GM23338 (cell line): ENCODE data around the gene NPAS3. TPM values are rescaled to one million over a fixed set of nuclear protein-coding genes. Genes with fewer than 3 reads are reported as not detected.

Experiments used
- ATAC-seq: fragments of 200-7000 bp; cut with Tn5 transposase; 3 replicates; pipeline ENCODE4 v1.9.1; 2020
- DNase-seq: peaks from one replicate; pipeline ENCODE4 v3.0.0-alpha.2; 2015; ENCODE audit warnings: low spot score
- H2AFZ ChIP-seq: fragments of 200-600 bp; sonication (generic); 2 replicates; pipeline ENCODE4 v1.8.0; 2016; ENCODE audit warnings: antibody characterized with exemption, mild to moderate bottlenecking, moderate library complexity
- H3F3A ChIP-seq: fragments of 200-600 bp; sonication (generic); replicated peaks from 2 replicates; pipeline ENCODE4 v1.8.0; 2017; ENCODE audit warnings: antibody characterized with exemption, mixed run types, low read depth
- H3K27ac ChIP-seq: fragments of 200-600 bp; sonication (generic); 2 replicates; pipeline ENCODE4 v1.6.1; 2016; ENCODE audit warnings: low read depth
- H3K27me3 ChIP-seq: fragments of 200-600 bp; sonication (generic); 2 replicates; pipeline ENCODE4 v1.8.0; 2016; ENCODE audit warnings: mild to moderate bottlenecking, mixed run types, moderate library complexity; ENCODE audit not compliant: insufficient read depth
- H3K36me3 ChIP-seq: fragments of 200-600 bp; sonication (generic); 2 replicates; pipeline ENCODE4 v1.8.0; 2016; ENCODE audit warnings: mild to moderate bottlenecking; ENCODE audit not compliant: insufficient read depth
- H3K4me1 ChIP-seq: fragments of 200-600 bp; sonication (generic); 2 replicates; pipeline ENCODE4 v1.8.0; 2016; ENCODE audit warnings: mild to moderate bottlenecking, moderate library complexity; ENCODE audit not compliant: insufficient read depth
- H3K4me2 ChIP-seq: fragments of 200-600 bp; sonication (generic); 2 replicates; pipeline ENCODE4 v1.7.1; 2017; ENCODE audit warnings: mixed run types
- H3K4me3 ChIP-seq: fragments of 200-600 bp; sonication (generic); 2 replicates; pipeline ENCODE4 v1.6.1; 2016; ENCODE audit warnings: mixed run types
- H3K79me2 ChIP-seq: fragments of 200-600 bp; sonication (generic); replicated peaks from 2 replicates; pipeline ENCODE4 v1.8.0; 2017; ENCODE audit warnings: mild to moderate bottlenecking; ENCODE audit not compliant: insufficient read depth
- H3K9me2 ChIP-seq: fragments of 200-600 bp; sonication (generic); 2 replicates; pipeline ENCODE4 v1.8.0; 2017; ENCODE audit not compliant: insufficient read depth
- H4K20me1 ChIP-seq: fragments of 200-600 bp; sonication (generic); replicated peaks from 2 replicates; pipeline ENCODE4 v1.8.0; 2017; ENCODE audit warnings: mild to moderate bottlenecking; ENCODE audit not compliant: insufficient read depth
- H3K27ac Mint-ChIP-seq: 2 replicates; pipeline ENCODE4 v1.8.0; 2020; ENCODE audit warnings: inconsistent platforms, mild to moderate bottlenecking, moderate library complexity, mixed read lengths
- H3K27me3 Mint-ChIP-seq: 3 replicates; pipeline ENCODE4 v1.8.0; 2022; ENCODE audit warnings: low read depth, mild to moderate bottlenecking, moderate library complexity, mixed read lengths, inconsistent platforms; ENCODE audit not compliant: insufficient read depth, poor library complexity
- H3K36me3 Mint-ChIP-seq: 3 replicates; pipeline ENCODE4 v1.8.0; 2021; ENCODE audit warnings: low read depth, mild to moderate bottlenecking, inconsistent platforms, moderate library complexity, mixed read lengths
- H3K4me1 Mint-ChIP-seq: 3 replicates; pipeline ENCODE4 v1.8.0; 2020; ENCODE audit warnings: mild to moderate bottlenecking, inconsistent platforms, mixed read lengths
- H3K4me3 Mint-ChIP-seq: 3 replicates; pipeline ENCODE4 v1.8.0; 2021; ENCODE audit warnings: moderate library complexity, mild to moderate bottlenecking, inconsistent platforms, mixed read lengths
- H3K9me3 Mint-ChIP-seq: 3 replicates; pipeline ENCODE4 v1.8.0; 2020; ENCODE audit warnings: moderate library complexity, mild to moderate bottlenecking, inconsistent platforms, mixed read lengths
- CREB1 ChIP-seq: fragments of 250-450 bp; sonication (Bioruptor Pico); IDR thresholded peaks from 2 replicates; pipeline ENCODE4 v1.5.0; 2020; ENCODE audit warnings: low read depth, mild to moderate bottlenecking, moderate library complexity
- CTCF ChIP-seq, 2 experiments: fragments of 200-600 bp in 1 of 2; sonication (generic) in 1 of 2; conservative IDR thresholded peaks; 2 replicates each; pipeline versions ENCODE4 v1.5.1 to v1.6.1; 2016 to 2017; ENCODE audit warnings: antibody characterized with exemption in 2 of 2, low read depth in 2 of 2, mild to moderate bottlenecking in 2 of 2, moderate library complexity in 1 of 2
- ETS1 ChIP-seq: IDR thresholded peaks from 2 replicates; pipeline ENCODE4 v1.6.1; 2016; ENCODE audit warnings: antibody characterized with exemption
- EZH2 ChIP-seq: fragments of 200-600 bp; sonication (generic); IDR thresholded peaks from one replicate; pipeline ENCODE4 v1.8.0; 2017; ENCODE audit warnings: antibody characterized with exemption, mild to moderate bottlenecking, low read depth; ENCODE audit not compliant: unreplicated experiment
- EZH2phosphoT487 ChIP-seq: fragments of 200-600 bp; sonication (generic); IDR thresholded peaks from one replicate; pipeline ENCODE4 v1.8.1; 2018; ENCODE audit warnings: antibody characterized with exemption; ENCODE audit not compliant: unreplicated experiment
- JUNB ChIP-seq: IDR thresholded peaks from one replicate; pipeline ENCODE4 v1.6.1; 2016; ENCODE audit warnings: antibody characterized with exemption; ENCODE audit not compliant: unreplicated experiment
- NANOG ChIP-seq: IDR thresholded peaks from 2 replicates; pipeline ENCODE4 v1.6.1; 2016; ENCODE audit warnings: antibody characterized with exemption, borderline replicate concordance
- POLR2AphosphoS5 ChIP-seq: IDR thresholded peaks from 2 replicates; pipeline ENCODE4 v1.6.1; 2016; ENCODE audit warnings: antibody characterized with exemption, low read depth
- STAT1 ChIP-seq: IDR thresholded peaks from one replicate; pipeline ENCODE4 v1.6.1; 2016; ENCODE audit warnings: antibody characterized with exemption; ENCODE audit not compliant: unreplicated experiment
- ZNF114 ChIP-seq: fragments of 250-450 bp; sonication (Bioruptor Pico); IDR thresholded peaks from 2 replicates; pipeline ENCODE4 v1.5.0; 2020; ENCODE audit warnings: mild to moderate bottlenecking, moderate library complexity
- ZNF331 ChIP-seq: fragments of 250-450 bp; sonication (Bioruptor Pico); IDR thresholded peaks from 2 replicates; pipeline ENCODE4 v1.5.0; 2020; ENCODE audit warnings: low read depth, mild to moderate bottlenecking, moderate library complexity
- ZNF462 ChIP-seq: fragments of 250-450 bp; sonication (Bioruptor Pico); IDR thresholded peaks from 2 replicates; pipeline ENCODE4 v1.5.0; 2020; ENCODE audit warnings: mild to moderate bottlenecking, moderate library complexity
- polyA plus RNA-seq: library from polyadenylated mRNA; unstranded; fragments of >200 nt; fragmentation: Nextera tagmentation; extraction: Ambion mirVana; gene quantifications from 2 replicates; pipeline ENCODE4 v1.2.1, GENCODE V29; 2016
- total RNA-seq: library from RNA; depleted of rRNA; stranded (reverse); fragments of >200 nt; shearing (Covaris generic); gene quantifications from 2 replicates; pipeline ENCODE4 v1.2.3, GENCODE V29; 2014
- TF ChIP-seq, protein P1 (sequence below): IDR thresholded peaks from one replicate; pipeline ENCODE4 v1.6.1; 2018; ENCODE audit warnings: antibody characterized with exemption; ENCODE audit not compliant: unreplicated experiment

Gene NPAS3
- total and polyA plus RNA-seq, 2 experiments from 2014 or later: 0.17 to 0.19 TPM

DNA sequence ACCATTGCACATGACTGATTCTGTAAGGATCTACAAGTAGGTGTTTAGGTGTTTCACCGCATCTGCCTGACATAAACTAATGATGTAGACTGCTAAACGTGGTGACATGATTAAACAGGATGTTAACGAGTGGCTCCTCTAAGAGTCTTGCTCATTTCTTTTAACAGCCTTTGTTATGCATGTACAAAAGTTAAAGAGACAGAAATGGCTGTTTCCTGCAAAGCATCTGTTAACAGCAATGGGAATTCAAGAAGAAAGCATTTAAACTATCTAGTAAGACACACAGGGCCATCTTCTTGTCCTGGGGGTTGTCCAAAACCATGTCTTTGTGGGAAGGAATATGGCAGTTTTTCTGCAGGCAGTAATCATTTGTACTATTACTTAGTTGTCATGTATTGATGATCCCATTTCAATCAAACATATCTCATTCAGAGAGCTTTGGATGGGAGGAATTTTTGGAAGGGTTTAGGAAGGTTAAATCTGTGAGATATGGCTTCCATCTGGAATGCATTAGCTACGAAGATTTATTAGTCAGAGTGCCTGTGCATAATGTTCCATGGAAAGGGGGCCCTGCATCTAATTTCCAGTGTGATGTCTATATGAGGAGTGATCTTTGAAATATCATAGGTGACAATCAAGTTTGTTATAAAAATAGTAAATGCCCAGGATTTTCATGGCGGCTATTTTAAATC lies 517.1 kb downstream of the NPAS3 start:
- Histone ChIP-seq H3K4me2 (no peak overlapping the region), H2AFZ (no peak overlapping the region), H4K20me1 (no peaks in the 10 kb centered on the region), H3F3A (no peaks in the 10 kb centered on the region), H3K27me3 (no peaks in the 10 kb centered on the region), H3K79me2 (no peaks in the 10 kb centered on the region), H3K4me3 (no peak overlapping the region), H3K27ac (no peak overlapping the region), H3K4me1 (peaks cover 3% of the 10 kb centered on the region; the same call in 1 of the 2 replicates), H3K9me2 (no peaks in the 10 kb centered on the region), H3K36me3 (no peaks in the 10 kb centered on the region)
- ATAC-seq (no peak), DNase-seq (no peak)
- Mint-ChIP-seq H3K27me3 (peaks cover 4% of the 10 kb centered on the region), H3K27ac (no peak overlapping the region), H3K9me3 (no peaks in the 10 kb centered on the region), H3K4me3 (no peak overlapping the region), H3K36me3 (no peaks in the 10 kb centered on the region), H3K4me1 (peaks cover 17% of the 10 kb centered on the region; the same call in 2 of the 3 replicates)
- no peak for TF ChIP-seq STAT1
- TF ChIP-seq NANOG: no peak
- TF ChIP-seq ZNF114 (CRISPR knock-in tag): no peak
- TF ChIP-seq, protein P1, sequence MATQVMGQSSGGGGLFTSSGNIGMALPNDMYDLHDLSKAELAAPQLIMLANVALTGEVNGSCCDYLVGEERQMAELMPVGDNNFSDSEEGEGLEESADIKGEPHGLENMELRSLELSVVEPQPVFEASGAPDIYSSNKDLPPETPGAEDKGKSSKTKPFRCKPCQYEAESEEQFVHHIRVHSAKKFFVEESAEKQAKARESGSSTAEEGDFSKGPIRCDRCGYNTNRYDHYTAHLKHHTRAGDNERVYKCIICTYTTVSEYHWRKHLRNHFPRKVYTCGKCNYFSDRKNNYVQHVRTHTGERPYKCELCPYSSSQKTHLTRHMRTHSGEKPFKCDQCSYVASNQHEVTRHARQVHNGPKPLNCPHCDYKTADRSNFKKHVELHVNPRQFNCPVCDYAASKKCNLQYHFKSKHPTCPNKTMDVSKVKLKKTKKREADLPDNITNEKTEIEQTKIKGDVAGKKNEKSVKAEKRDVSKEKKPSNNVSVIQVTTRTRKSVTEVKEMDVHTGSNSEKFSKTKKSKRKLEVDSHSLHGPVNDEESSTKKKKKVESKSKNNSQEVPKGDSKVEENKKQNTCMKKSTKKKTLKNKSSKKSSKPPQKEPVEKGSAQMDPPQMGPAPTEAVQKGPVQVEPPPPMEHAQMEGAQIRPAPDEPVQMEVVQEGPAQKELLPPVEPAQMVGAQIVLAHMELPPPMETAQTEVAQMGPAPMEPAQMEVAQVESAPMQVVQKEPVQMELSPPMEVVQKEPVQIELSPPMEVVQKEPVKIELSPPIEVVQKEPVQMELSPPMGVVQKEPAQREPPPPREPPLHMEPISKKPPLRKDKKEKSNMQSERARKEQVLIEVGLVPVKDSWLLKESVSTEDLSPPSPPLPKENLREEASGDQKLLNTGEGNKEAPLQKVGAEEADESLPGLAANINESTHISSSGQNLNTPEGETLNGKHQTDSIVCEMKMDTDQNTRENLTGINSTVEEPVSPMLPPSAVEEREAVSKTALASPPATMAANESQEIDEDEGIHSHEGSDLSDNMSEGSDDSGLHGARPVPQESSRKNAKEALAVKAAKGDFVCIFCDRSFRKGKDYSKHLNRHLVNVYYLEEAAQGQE: no peak
- TF ChIP-seq EZH2phosphoT487: no peak
- TF ChIP-seq ETS1: no peak
- no peak for TF ChIP-seq POLR2AphosphoS5
- TF ChIP-seq ZNF331 (CRISPR knock-in tag): no peak
- TF ChIP-seq CTCF (conservative IDR thresholded peaks at IDR 0.05; ENCODE audit: low read depth in 2 of 2): no peak
- no peak for TF ChIP-seq EZH2
- no peak for TF ChIP-seq ZNF462 (CRISPR knock-in tag)
- no peak for TF ChIP-seq JUNB
- no peak for TF ChIP-seq CREB1 (CRISPR knock-in tag)
